GM19324 (cell line): ENCODE data around the gene LARGE1.

ENCODE experiments used
- ATAC-seq: cut with Tn5 transposase; IDR thresholded peaks from one replicate; pipeline ENCODE4 v1.9.1; 2021; ENCODE audit warnings: mild to moderate bottlenecking, moderate library complexity; ENCODE audit not compliant: unreplicated experiment, low FRiP score

Gene LARGE1

DNA sequence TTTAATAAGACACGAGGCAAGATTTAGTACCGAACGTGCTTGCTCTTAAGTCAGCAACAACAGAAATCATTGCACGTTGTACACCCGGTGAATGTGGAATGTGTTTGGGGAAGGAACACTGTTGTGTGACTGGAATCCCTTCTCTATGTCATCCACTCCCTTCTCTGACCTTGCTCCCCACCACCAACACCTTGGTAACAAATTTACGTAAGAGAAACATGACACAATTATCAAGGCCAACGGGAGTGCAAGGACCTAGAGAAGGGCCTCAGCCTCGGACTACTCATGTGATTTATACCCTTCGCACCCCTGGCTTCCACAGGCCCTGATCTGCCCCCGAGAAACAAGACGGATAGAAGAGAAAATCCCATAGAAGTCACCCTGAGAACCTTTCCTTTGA is 236.2 kb downstream of the LARGE1 start:
- no peak for ATAC-seq

DNA sequence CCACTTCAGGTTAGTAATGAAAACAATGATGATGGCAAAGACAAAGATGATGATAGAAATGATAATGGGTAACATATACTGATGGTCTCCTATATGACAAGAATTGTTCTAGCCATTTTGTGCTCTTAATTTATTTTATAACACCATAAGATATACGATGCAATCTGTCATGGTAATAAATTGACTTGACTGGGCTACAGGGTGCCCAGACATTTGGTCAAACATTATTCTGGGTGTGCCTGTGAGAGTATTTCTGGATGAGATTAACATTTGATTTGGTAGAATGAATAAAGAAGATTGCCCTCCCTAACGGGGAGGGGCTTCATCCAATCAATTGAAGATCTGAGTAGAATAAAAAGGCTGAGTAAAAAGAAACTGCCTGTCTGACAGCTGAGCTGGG is 237.3 kb downstream of the LARGE1 start:
- ATAC-seq, result no peak

DNA sequence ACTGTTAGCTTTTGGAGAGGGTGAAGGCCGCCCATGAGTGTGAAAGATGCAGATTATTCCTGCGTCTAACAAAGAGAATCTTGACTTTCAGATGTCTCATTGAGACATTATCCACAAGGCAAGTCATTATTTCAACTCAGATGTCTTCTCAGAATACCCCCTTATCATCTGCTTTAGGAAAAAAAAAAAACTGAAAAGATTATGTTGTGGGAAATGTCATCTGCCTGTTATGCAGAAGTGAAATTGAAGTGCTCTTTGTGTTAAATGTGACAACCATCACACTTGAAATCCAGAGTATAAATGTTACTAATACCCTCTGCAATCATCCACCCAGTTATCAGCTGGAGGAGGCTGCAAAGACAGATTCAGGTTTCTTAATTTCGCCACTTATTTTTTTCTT is 239.6 kb downstream of the LARGE1 start:
- ATAC-seq, result no peak

DNA sequence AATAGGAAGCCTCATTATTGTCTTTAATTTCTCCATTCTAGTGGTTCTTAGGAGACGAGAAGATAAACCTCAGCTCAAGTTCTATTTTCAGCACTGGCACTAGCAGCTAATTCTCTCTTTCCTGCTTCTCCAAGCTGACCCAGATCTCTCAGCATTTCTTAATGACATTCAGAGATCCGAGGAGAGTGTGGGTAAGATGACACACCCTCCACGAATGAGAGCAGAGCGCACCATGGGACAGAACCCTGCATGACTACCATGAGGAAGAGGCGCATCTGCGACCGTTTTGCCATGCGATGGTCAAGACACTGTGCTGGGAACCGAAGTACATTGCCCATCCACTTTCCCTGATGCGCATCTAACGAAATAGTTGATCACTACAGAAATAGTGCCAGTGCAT is 241.8 kb downstream of the LARGE1 start:
- ATAC-seq, result no peak

DNA sequence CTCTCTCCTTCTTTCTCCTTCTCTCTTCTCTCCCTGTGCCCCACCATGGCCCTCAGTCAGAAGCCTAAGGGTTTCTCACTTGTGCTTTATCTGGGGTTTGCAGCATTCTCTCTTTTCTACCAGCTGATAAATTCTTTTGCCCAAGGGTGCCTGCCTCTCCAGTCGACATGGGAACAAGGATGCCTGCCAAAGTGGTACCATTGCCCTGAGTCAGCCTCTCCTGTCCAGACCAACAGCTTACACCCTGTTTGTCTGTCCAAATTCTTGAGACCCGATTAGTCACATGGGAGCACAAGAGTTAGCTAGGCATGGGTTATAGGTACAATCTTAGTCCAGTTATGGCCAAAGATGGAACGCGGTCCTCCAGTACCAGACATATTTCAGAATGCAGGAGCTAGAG is 242.7 kb downstream of the LARGE1 start:
- no peak for ATAC-seq

DNA sequence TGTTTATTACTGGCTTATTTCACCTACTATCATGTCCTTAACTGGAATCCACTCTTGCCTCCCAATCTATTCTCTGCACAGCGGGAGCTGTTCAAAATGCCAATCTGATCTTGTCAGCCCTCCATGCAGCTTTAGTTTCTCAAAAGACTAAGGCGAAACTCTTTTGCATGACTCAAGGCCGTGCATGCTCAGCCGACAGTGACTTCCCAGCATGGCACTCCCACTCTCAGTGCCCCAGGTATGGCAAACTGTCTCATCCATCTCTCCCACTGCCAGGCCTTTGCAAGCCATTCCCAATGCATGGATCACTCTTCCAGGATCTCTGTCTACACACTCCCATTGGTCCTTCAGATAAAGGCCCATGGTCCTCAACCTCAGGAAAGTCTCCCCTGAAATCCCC is 245.9 kb downstream of the LARGE1 start:
- ATAC-seq, result no peak

DNA sequence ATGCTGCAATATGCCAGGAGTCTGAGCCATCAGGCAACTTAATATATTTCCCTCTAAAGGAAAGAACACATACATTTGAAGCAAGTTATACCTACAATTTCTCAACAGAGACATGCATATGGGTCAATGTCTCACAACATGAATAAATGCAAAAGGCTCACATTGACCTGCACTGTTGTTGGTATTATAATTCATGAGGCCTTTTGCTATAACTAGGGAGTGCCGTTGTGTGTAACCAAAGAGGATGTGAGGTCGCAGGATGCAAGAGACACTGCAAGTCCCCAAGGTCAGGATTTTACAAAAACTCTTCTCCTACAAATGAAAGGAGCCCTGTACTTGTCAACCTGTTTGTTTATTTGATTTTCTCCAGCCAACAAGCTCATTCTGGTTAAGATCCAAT is 250.5 kb downstream of the LARGE1 start:
- no peak for ATAC-seq

DNA sequence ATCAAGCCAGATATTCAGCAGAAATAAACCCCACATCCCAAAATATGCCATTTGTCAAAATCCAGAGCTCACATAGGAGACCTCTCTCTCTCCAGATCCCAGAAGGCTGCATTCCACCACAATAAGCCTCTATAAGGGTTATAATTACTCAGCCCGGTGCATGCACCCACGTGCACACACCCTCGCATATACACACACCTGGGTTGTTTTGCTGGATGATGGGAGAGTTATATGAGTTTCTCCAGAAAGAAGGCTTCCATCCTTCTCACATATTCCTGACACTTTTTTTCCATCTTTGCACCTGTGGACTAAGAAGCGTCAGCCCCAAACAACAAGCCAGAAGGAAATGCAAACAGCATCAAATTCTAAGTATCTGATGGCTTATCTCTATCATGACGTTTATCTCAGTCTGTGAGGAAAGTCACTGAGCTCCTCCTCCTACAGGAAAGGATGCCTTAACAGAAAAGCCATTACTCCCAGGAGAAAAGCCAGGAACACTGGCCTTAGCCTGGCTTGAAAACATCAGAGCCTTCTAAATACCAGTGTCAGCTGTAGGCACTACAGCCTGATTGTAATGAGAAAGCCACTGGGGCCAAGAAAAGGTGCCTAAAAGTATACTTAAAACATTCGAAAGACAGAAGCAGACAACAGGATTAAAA is 253.2 kb downstream of the LARGE1 start:
- ATAC-seq, result no peak

DNA sequence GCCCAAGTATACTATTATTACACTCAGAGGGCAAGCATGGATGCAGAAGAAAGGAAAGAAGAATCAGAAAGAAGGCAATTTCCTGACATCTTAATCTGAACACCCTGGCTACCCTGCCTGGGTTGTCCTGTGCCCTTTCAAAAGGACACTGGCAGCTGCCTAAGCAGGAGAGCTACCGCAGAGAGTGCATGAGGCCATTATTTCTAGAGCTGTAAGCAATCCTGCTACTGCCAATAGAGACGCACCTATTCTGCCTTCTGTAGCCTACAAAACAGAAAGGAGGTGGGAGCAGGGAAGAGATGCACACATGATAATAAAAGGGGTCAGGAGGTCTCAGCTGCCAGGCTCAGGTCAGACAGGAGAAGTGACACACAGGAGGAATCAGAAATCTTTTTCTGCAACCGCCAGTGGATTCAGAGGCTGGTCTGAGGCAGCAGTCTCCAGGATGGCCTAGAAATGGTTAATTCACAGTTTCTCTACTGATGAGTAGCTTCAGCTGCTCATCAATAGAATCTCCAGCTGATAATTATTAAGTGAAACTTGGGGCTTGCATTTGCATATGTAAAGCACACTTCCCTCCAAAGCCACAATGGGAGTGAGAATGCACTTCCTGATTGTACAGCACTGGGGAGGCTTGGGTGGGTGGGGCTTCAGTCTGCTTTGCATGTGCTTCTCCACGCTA is 253.9 kb downstream of the LARGE1 start:
- no peak for ATAC-seq

DNA sequence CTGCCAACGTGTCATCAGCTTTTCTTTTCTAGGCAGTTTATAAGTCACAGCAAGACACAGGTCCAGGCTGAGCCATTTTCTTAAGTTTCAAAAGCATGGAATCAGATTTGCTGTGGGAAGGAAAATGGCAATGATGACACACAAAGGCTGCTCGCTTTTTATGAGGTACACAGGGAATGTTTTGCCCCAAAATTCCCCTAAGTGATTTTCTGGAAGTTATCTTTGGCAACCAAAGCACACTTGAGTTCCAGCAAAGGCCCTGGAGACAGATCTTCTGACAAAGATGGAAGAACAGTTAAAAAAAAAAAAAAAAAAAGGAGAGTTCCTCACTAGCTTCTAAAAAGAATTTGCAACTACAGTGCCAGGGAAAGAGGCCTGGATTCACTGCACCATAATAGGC is 260.8 kb downstream of the LARGE1 start:
- ATAC-seq, result no peak

DNA sequence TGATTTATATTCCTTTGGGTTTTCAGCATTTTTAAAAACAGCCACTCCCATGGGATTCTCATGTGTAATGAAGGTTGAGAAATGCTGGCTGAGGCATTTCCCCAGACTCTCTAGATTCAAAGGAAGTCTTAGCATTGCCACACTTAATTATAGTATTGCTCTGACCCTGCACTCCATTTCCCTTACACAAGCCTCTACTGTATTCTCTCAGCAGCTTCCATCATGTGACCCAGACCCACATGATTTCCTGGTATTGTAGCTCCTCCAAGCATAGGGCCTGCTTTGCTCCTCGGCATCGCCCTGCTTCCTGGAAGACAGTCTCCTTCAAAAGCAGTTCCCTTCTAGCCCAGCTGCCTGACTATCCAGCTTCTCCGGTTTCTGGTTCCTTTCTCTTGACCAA is 261.5 kb downstream of the LARGE1 start:
- ATAC-seq, result no peak

DNA sequence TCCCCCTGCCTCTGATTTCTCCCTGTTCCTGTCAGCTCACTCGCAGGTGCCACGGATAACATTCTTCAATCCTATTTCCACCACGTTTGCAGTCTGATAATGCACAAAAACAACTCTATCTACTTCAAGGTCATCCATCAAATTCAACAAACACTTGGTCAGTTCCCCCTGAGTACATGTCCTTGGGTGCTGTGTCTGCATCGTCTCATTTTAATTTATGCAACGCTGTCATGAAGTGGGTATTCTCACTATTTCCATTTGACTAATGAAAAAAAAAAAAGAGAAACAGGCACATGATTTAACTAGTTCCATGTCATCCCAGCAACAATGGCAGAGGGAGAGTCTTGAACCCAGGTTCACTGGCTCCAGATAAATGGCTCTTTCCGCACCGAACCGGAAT is 262.6 kb downstream of the LARGE1 start:
- ATAC-seq, result no peak

DNA sequence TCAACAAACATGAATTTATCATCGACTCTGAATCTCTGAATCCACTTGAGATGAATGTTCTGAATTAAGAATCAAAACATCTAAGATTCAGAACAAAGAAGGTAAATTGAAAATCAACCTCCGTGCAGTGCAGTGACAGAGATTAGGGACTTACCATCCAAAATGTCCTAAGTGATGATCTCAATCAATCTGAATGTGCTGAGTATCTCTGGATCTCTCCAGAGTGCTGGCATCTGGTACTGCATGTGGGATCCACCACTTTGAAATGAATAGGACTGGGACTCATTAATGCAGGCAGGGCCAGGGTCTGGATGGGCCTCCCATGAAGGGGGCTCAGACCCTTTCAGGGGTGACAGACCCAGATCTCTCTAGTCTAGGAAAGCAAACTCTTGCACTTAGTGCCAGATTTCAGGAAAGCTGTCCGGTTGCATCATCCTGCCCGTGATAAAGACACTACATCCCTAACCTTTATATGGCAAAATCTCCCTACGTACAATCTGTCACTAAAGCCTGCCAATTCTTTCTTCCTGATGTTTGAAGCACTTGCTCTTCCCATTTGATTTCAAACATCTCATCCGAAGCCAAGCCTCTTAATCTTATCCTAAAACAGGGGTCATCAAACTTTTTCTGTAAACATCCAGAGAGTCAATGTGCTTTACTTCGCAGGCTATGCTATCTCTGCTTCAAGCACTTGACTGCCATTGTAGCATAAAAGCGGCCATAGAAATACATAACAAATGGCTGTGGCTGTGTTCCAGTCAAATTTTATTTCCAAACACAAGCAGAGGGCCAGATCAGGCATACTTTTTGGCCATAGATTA is 263.3 kb downstream of the LARGE1 start:
- no peak for ATAC-seq

DNA sequence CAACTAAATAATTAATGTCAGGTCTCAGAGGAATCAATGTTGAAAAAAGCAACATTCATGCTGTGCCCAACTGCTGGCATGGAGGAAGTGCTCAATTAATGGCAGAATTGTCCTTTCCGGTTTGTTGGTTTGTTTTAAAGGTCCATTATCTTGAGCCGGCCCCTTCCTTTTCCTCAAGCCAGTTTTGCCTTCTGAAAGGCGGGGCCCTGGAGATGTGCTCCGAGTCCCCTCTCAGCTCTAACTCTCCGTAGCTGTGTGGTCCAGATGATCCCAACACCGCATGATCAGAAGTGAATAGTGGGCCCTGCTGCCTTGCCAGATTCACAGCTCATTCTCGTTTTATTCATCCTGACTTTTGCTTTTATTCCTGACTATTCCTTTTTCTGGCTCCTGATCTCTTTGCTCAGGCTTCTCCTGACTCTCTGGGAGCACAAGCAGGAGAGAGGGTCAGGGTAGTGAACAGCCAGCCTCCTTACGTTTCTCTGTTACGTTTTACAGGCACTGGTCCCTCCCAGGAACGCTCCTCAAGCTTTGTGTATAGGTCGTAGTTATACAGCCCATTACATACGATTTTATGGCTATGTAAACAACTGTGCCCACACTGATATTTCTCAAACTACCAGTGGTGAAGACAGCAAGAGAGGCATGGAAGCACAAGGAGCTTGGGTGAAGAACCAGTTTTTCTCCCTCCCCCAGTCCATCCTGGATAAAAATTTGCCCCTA is 265.9 kb downstream of the LARGE1 start:
- no peak for ATAC-seq

DNA sequence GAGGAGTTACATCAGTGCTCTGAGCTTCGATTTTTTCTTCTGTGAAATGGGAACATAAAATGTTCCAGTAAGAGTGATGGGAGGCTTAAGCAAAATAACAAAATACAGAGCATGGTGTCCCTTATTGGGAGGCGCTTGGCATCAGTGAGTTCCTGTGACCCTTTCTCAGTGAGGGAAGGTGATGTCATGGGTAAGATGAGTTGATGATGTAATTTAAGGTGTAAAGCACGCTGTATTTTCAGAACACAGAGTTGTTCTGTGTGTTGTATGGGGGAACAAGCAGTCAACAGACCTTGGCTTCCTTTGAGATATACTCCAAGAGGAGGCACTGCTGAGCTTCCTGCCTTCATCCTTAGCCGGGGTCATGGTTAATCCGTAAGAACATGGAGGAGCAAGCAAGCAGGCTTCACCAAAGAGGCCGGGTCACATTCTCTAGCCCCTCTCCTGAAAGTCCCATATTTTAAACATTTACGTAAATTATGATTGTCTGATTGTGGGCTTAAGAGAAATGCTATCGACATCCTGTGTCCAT is 266.7 kb downstream of the LARGE1 start:
- ATAC-seq, result no peak

DNA sequence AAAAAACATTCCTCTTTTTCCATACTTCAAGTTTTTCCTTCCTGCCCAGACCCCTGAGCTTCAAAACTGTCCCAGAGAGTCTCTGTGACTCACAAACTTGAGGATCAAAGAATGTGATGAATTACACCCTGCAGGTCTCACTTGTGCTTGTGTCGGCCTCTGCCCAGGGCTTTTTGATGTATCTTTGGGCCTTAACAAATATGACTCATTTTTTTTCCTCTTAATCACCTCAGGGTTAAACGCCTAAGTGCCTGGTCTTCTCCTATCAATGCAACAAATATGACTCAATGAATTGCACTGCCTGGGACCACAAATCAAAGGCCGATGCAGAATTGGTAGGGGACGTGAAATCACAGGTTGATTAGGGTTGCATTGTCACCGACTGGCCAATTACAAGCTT is 267.7 kb downstream of the LARGE1 start:
- no peak for ATAC-seq

DNA sequence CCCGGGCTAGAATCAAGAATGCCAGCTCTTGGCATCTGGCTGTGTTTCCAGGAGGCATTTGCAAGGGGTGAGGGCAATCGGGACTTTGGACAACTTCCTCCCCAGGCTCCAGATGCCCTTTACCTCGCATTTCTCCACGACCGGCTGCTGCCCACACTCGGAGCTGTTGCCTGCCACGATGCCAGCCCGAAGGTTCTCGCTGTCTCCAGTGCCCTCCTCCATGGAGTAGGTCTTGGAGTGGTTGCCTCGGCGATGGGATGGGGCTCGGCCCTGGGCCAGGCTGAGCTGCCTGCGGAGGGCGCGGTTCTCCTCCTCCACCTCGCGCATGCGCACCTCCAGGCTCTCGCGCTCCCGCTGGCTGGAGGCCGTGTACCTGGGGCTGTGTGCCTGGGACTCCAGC is 270.0 kb downstream of the LARGE1 start:
- ATAC-seq, result no peak

DNA sequence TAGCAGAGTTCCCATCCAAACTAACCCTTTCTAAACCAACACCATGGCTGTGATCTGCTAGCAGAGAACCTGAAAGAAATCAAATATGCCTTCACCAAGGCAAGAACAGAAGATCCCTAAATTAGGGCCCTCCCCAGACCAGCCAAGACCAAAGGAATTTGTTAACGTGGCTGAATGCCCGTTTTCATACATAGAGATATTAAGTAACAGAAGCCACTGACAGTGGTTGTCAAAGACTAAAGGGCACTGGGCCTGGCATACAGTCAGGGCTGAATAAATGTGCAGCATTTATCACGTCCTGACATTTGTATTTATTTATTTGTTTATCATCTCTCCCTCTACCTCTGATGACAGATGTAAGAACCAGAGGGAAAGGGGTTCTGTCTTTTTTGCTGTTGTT is 271.8 kb downstream of the LARGE1 start:
- no peak for ATAC-seq

DNA sequence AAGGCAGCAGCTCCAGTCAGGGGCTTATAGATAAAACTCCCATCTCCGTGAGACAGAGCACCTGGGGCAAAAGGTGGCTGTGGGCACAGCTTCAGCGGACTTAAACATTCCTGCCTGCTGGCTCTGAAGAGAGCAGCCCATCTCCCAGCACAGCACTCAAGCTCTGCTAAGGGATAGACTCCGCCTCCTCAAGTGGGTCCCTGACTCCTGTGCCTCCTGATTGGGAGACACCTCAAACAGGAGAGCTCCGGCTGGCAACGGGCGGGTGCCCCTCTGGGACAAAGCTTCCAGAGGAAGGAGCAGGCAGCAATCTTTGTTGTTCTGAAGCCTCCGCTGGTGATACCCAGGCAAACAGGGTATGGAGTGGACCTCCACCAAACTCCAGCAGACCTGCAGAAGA is 279.4 kb downstream of the LARGE1 start:
- no peak for ATAC-seq

DNA sequence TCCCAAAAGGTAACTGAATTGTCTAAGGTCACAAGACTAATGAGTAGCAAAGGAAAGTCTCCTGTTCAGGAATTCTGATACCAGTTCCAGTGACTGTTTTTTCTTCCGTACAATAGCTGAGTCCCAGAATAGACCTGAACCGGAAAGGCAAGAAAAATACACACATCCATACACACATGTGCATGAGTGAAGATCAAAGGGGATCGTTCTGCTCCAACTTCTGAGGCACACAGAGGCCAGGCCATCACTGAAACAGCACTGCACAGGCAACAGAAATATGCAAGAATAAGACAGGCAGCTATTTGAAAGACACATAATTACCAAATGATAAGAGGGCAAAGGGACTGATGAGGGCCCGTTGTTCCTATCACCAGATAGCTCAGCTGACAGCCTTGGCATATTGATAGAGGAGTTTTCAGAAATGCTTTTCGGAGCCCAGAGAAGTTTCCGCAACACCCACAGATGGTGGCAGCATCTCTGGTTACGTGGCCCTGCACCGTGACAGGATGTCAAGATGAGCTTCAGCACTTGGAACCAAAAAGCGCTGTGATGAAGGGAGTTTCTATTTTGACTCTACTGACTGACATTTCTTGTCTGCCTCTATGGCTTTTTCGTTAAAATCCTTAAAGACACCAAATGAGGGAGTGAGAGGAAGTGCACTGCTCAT is 280.6 kb downstream of the LARGE1 start:
- ATAC-seq, result no peak
